Keratinocyte (primary cell): ENCODE results near the gene TXNDC2.

Experiments used
- EZH2 ChIP-seq: IDR thresholded peaks from one replicate; pipeline ENCODE4 v1.6.1; 2012; ENCODE audit warnings: inconsistent platforms, mild to moderate bottlenecking, low read length, moderate library complexity
- TF ChIP-seq, protein P1 (sequence below), 3 experiments: IDR thresholded peaks in 1 of 3; conservative IDR thresholded peaks in 1 of 3; optimal IDR thresholded peaks in 1 of 3; 2 replicates in 2 of 3; 3 replicates in 1 of 3; pipeline versions ENCODE3 to v1.5.1; 2011; ENCODE audit warnings: low read length in 3 of 3, mild to moderate bottlenecking in 3 of 3, moderate library complexity in 2 of 3, control low read depth in 1 of 3, inconsistent platforms in 1 of 3; ENCODE audit not compliant: insufficient read depth in 2 of 3; ENCODE audit errors: extremely low read depth in 1 of 3

- TF ChIP-seq, protein P1, sequence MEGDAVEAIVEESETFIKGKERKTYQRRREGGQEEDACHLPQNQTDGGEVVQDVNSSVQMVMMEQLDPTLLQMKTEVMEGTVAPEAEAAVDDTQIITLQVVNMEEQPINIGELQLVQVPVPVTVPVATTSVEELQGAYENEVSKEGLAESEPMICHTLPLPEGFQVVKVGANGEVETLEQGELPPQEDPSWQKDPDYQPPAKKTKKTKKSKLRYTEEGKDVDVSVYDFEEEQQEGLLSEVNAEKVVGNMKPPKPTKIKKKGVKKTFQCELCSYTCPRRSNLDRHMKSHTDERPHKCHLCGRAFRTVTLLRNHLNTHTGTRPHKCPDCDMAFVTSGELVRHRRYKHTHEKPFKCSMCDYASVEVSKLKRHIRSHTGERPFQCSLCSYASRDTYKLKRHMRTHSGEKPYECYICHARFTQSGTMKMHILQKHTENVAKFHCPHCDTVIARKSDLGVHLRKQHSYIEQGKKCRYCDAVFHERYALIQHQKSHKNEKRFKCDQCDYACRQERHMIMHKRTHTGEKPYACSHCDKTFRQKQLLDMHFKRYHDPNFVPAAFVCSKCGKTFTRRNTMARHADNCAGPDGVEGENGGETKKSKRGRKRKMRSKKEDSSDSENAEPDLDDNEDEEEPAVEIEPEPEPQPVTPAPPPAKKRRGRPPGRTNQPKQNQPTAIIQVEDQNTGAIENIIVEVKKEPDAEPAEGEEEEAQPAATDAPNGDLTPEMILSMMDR (optimal IDR thresholded peaks at IDR 0.05 in 1 of 3, IDR thresholded peaks at IDR 0.05 in 1 of 3, conservative IDR thresholded peaks at IDR 0.05 in 1 of 3; ENCODE audit: extremely low read depth in 1 of 3, insufficient read depth in 2 of 3, low read length in 3 of 3), result no peak
- no peak for TF ChIP-seq EZH2
These were observed 16.7 kb upstream of the TXNDC2 start for GRCh38 chr18:9868857-9869714.
